ELF-1 (cell line): ENCODE measurements around the gene NCAM1.
A peak's percentile ranks its signal among the peaks of the same experiment; 100 is the strongest.
"Not testable (repeated sequence)": the region's sequence is repeated elsewhere in the genome, so short reads cannot be mapped to it uniquely, and the experiment has no call there.

Source experiments
- DNase-seq: peaks from one replicate; pipeline ENCODE4 v3.0.0-alpha.2; 2016; ENCODE audit warnings: low read depth, low spot score

Gene NCAM1

GRCh38 chr11:113021111-113021510 is 59.9 kb downstream of the NCAM1 start:
- DNase-seq, result no peak

GRCh38 chr11:113022262-113022661 is 61.0 kb downstream of the NCAM1 start:
- no peak for DNase-seq

- DNase-seq, result no peak
Measured at GRCh38 chr11:113023228-113023627, 62.0 kb downstream of the NCAM1 start.

- DNase-seq, result no peak
Measured at GRCh38 chr11:113023986-113024385, 62.8 kb downstream of the NCAM1 start.

- DNase-seq, result no peak
Measured at GRCh38 chr11:113026778-113027177, 65.6 kb downstream of the NCAM1 start.

- DNase-seq, result no peak
Measured at GRCh38 chr11:113034576-113034975, 73.4 kb downstream of the NCAM1 start.

GRCh38 chr11:113035708-113036107 is 74.5 kb downstream of the NCAM1 start:
- DNase-seq, result no peak

GRCh38 chr11:113043698-113044097 is 82.5 kb downstream of the NCAM1 start:
- DNase-seq, result peak; percentile 4

GRCh38 chr11:113045146-113045545 is 83.9 kb downstream of the NCAM1 start:
- DNase-seq, result peak; percentile 21

GRCh38 chr11:113046866-113047265 is 85.6 kb downstream of the NCAM1 start:
- no peak for DNase-seq

- DNase-seq, result no peak
Measured at GRCh38 chr11:113048820-113049768, 87.9 kb downstream of the NCAM1 start.

- DNase-seq, result not testable (repeated sequence)
Measured at GRCh38 chr11:113053042-113053441, 91.8 kb downstream of the NCAM1 start.

- no peak for DNase-seq
Measured at GRCh38 chr11:113057038-113057437, 95.8 kb downstream of the NCAM1 start.

- no peak for DNase-seq
Measured at GRCh38 chr11:113059548-113059947, 98.3 kb downstream of the NCAM1 start.

- no peak for DNase-seq
Measured at GRCh38 chr11:113065330-113065729, 104.1 kb downstream of the NCAM1 start.

- DNase-seq, result no peak
Measured at GRCh38 chr11:113072237-113072858, 111.1 kb downstream of the NCAM1 start.

GRCh38 chr11:113073290-113073953 is 112.2 kb downstream of the NCAM1 start:
- no peak for DNase-seq

- no peak for DNase-seq
Measured at GRCh38 chr11:113075586-113076095, 114.4 kb downstream of the NCAM1 start.

- DNase-seq, result no peak
Measured at GRCh38 chr11:113077379-113077778, 116.2 kb downstream of the NCAM1 start.

GRCh38 chr11:113082341-113082955 is 121.2 kb downstream of the NCAM1 start:
- no peak for DNase-seq

GRCh38 chr11:113083571-113083970 is 122.4 kb downstream of the NCAM1 start:
- DNase-seq, result no peak

GRCh38 chr11:113084297-113084696 is 123.1 kb downstream of the NCAM1 start:
- no peak for DNase-seq
